BJ (cell line): ENCODE measurements around the gene SPATA17. TPM values are rescaled to one million over a fixed set of nuclear protein-coding genes. Genes with fewer than 3 reads are reported as not detected.

ENCODE experiments used
- CTCF ChIA-PET: fragments of 350-600 bp; formaldehyde crosslinking; extraction: SDS; loops from one replicate; lab custom pipeline; 2021; ENCODE audit warnings: antibody characterized with exemption, inconsistent platforms; lab: Yijun Ruan, JAX
- POLR2A ChIA-PET: fragments of 300-600 bp; sonication (Branson Sonifier 250); formaldehyde crosslinking; extraction: SDS; loops from one replicate; lab custom pipeline; 2021; ENCODE audit warnings: antibody characterized with exemption; lab: Charles Lee
- DNase-seq: peaks from one replicate; pipeline ENCODE4 v3.0.0-alpha.2; 2011; ENCODE audit warnings: low read depth
- H3K27me3 ChIP-seq: 2 replicates; pipeline ENCODE4 v1.6.0; 2011; ENCODE audit warnings: low read length; ENCODE audit not compliant: control insufficient read depth, insufficient read depth
- H3K36me3 ChIP-seq: 2 replicates; pipeline ENCODE4 v1.5.1; 2011; ENCODE audit warnings: low read length; ENCODE audit not compliant: control insufficient read depth, insufficient read depth
- H3K4me3 ChIP-seq: 2 replicates; pipeline ENCODE4 v1.5.1; 2011; ENCODE audit warnings: low read depth, mild to moderate bottlenecking, control low read depth, low read length
- CTCF ChIP-seq: IDR thresholded peaks from 2 replicates; pipeline ENCODE4 v1.5.1; 2011; ENCODE audit warnings: low read depth, mild to moderate bottlenecking, control low read depth, inconsistent platforms, low read length, moderate library complexity; ENCODE audit not compliant: insufficient read depth
- polyA plus RNA-seq: library from polyadenylated mRNA; depleted of rRNA; stranded (reverse); fragments of >200 nt; gene quantifications from 2 replicates; pipeline ENCODE4 v1.2.3, GENCODE V29; 2011

Gene SPATA17
- polyA plus RNA-seq, 1 experiment = 0.52 TPM

GRCh38 chr1:217712925-217713597 is 81.9 kb downstream of the SPATA17 start:
- CTCF ChIA-PET = no interaction called here
- POLR2A ChIA-PET = no interaction called here
- no peak overlapping the region for H3K4me3 ChIP-seq
- DNase-seq = no peak
- TF ChIP-seq CTCF = no peak
- no peaks in the 10 kb centered on the region for H3K27me3 ChIP-seq
- no peaks in the 10 kb centered on the region for H3K36me3 ChIP-seq

GRCh38 chr1:217715681-217716080 is 84.5 kb downstream of the SPATA17 start:
- Histone ChIP-seq H3K27me3 (no peaks in the 10 kb centered on the region), H3K4me3 (no peak overlapping the region), H3K36me3 (no peaks in the 10 kb centered on the region)
- ChIA-PET CTCF (no interaction called here), POLR2A (no interaction called here)
- no peak for TF ChIP-seq CTCF
- DNase-seq = no peak

GRCh38 chr1:217717959-217718358 is 86.8 kb downstream of the SPATA17 start:
- no peak for DNase-seq
- no peaks in the 10 kb centered on the region for H3K27me3 ChIP-seq
- TF ChIP-seq CTCF = no peak
- H3K4me3 ChIP-seq = no peak overlapping the region
- POLR2A ChIA-PET = no interaction called here
- CTCF ChIA-PET = interaction anchor here (0.6 kb wide), 1 partner anchor 326 kb away, joined by 4 read pairs; no protein-coding TSS in a partner anchor
- no peaks in the 10 kb centered on the region for H3K36me3 ChIP-seq

GRCh38 chr1:217718873-217719272 is 87.7 kb downstream of the SPATA17 start:
- DNase-seq = peak; percentile 9
- Histone ChIP-seq H3K4me3 (no peak overlapping the region), H3K27me3 (no peaks in the 10 kb centered on the region), H3K36me3 (no peaks in the 10 kb centered on the region)
- TF ChIP-seq CTCF = no peak
- ChIA-PET CTCF (interaction anchor here (0.6 kb wide), 1 partner anchor 325 kb away, joined by 4 read pairs; no protein-coding TSS in a partner anchor), POLR2A (no interaction called here)

- Histone ChIP-seq H3K4me3 (no peak overlapping the region), H3K36me3 (no peaks in the 10 kb centered on the region), H3K27me3 (no peaks in the 10 kb centered on the region)
- ChIA-PET POLR2A (no interaction called here), CTCF (no interaction called here)
- no peak for DNase-seq
- TF ChIP-seq CTCF = no peak
Measured at GRCh38 chr1:217721692-217722091, 90.5 kb downstream of the SPATA17 start.
